Peyer's patch (tissue), 4 donors: Measurements from ENCODE around the gene MFRP.

Experiments used
- CTCF ChIP-seq, 6 experiments: fragments of 450-650 bp in 4 of 6; fragments of 200-600 bp in 2 of 6; sonication (generic) in 1 of 6; IDR thresholded peaks; one replicate each; pipeline ENCODE4 v1.5.1; 2017 to 2019; ENCODE audit warnings: antibody characterized with exemption in 6 of 6, mild to moderate bottlenecking in 3 of 6, moderate library complexity in 1 of 6
- POLR2A ChIP-seq, 2 donors: fragments of 450-650 bp; IDR thresholded peaks; one replicate each; pipeline ENCODE4 v1.5.1; 2017; ENCODE audit warnings: antibody characterized with exemption in 2 of 2, mild to moderate bottlenecking in 2 of 2, moderate library complexity in 2 of 2

DNA sequence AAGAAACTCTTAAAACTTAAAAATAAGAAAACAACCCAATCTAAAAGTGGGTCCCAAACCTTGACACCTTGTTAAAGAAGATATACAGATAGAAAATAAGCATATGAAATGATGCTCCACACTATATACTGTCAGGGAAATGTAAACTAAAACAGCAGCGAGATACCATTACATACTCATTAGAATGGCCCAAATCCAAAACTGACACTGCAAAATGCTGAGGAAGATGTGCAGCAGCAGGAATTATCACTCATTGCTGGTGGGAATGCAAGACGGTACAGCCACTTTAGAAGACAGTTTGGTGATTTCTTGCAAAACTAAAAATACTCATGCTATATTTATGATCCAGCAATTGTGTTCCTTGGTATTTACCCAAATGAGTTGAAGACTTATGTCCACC, 17.2 kb downstream of the MFRP start:
- no peak for TF ChIP-seq CTCF (IDR thresholded peaks at IDR 0.05)
- TF ChIP-seq POLR2A (IDR thresholded peaks at IDR 0.05), result no peak
